ENCODE measurements around the gene ZNF566. TPM values are rescaled to one million over a fixed set of nuclear protein-coding genes. Genes with fewer than 3 reads are reported as not detected.
"Not testable (repeated sequence)": the region's sequence is repeated elsewhere in the genome, so short reads cannot be mapped to it uniquely, and the experiment has no call there.

ZNF566 gene
- total RNA-seq, 1 donor from 2014 or later: 22.1 TPM

- H3K27ac Mint-ChIP-seq; DNase-seq (ENCODE audit: extremely low spot score, unreplicated experiment); H3K27me3 Mint-ChIP-seq; H3K4me3 Mint-ChIP-seq; H3K9me3 Mint-ChIP-seq: not testable (repeated sequence)
- Mint-ChIP-seq H3K36me3 (peaks cover 15% of the 10 kb centered on the region), H3K4me1 (ENCODE audit: unreplicated experiment) (peaks cover 11% of the 10 kb centered on the region)
- peak; percentile 68 for TF ChIP-seq CTCF (conservative IDR thresholded peaks at IDR 0.05)
These were observed 3.5 kb upstream of the ZNF566 start for GRCh38 chr19:36492689-36493453.

- H3K4me3 Mint-ChIP-seq; H3K9me3 Mint-ChIP-seq; H3K27ac Mint-ChIP-seq; H3K27me3 Mint-ChIP-seq; DNase-seq (ENCODE audit: extremely low spot score, unreplicated experiment): not testable (repeated sequence)
- Mint-ChIP-seq H3K4me1 (ENCODE audit: unreplicated experiment) (peaks cover 11% of the 10 kb centered on the region), H3K36me3 (peaks cover 30% of the 10 kb centered on the region)
These were observed 1.5 kb upstream of the ZNF566 start for GRCh38 chr19:36490846-36491245.

- H3K36me3 Mint-ChIP-seq: peaks cover 33% of the 10 kb centered on the region
- H3K27me3 Mint-ChIP-seq: no peaks in the 10 kb centered on the region
- no peak for TF ChIP-seq CTCF (conservative IDR thresholded peaks at IDR 0.05)
- peak overlapping the region; percentile 100 for H3K4me3 Mint-ChIP-seq
- H3K9me3 Mint-ChIP-seq: peaks cover 9% of the 10 kb centered on the region
- peak overlapping the region; percentile 100 for H3K27ac Mint-ChIP-seq
- DNase-seq (ENCODE audit: extremely low spot score, unreplicated experiment): no peak
- H3K4me1 Mint-ChIP-seq (ENCODE audit: unreplicated experiment): peaks cover 11% of the 10 kb centered on the region
These were observed 607 bp upstream of the ZNF566 start for GRCh38 chr19:36489920-36490415.

- H3K27me3 Mint-ChIP-seq: no peaks in the 10 kb centered on the region
- peak overlapping the region; percentile 100 for H3K27ac Mint-ChIP-seq
- H3K9me3 Mint-ChIP-seq: peaks cover 9% of the 10 kb centered on the region
- peaks cover 42% of the 10 kb centered on the region for H3K36me3 Mint-ChIP-seq
- no peak for DNase-seq (ENCODE audit: extremely low spot score, unreplicated experiment)
- H3K4me3 Mint-ChIP-seq: peak overlapping the region; percentile 100
- no peak for TF ChIP-seq CTCF (conservative IDR thresholded peaks at IDR 0.05)
- peaks cover 11% of the 10 kb centered on the region for H3K4me1 Mint-ChIP-seq (ENCODE audit: unreplicated experiment)
These were observed 579 bp downstream of the ZNF566 start for GRCh38 chr19:36488846-36489117.

- no peak for TF ChIP-seq CTCF (conservative IDR thresholded peaks at IDR 0.05)
- Mint-ChIP-seq H3K9me3 (peaks cover 9% of the 10 kb centered on the region), H3K4me3 (peak overlapping the region; percentile 100), H3K4me1 (ENCODE audit: unreplicated experiment) (peaks cover 11% of the 10 kb centered on the region), H3K27me3 (no peaks in the 10 kb centered on the region), H3K27ac (peak overlapping the region; percentile 100), H3K36me3 (peaks cover 46% of the 10 kb centered on the region)
- DNase-seq (ENCODE audit: extremely low spot score, unreplicated experiment): no peak
These were observed 1.1 kb downstream of the ZNF566 start for GRCh38 chr19:36488118-36488845.

- Mint-ChIP-seq H3K36me3 (peaks cover 64% of the 10 kb centered on the region), H3K9me3 (peaks cover 5% of the 10 kb centered on the region), H3K27me3 (no peaks in the 10 kb centered on the region), H3K27ac (no peak overlapping the region), H3K4me3 (no peak overlapping the region), H3K4me1 (ENCODE audit: unreplicated experiment) (peaks cover 7% of the 10 kb centered on the region)
- no peak for DNase-seq (ENCODE audit: extremely low spot score, unreplicated experiment)
- TF ChIP-seq CTCF (conservative IDR thresholded peaks at IDR 0.05): no peak
These were observed 5.7 kb downstream of the ZNF566 start for GRCh38 chr19:36483653-36484052.
